Suprapubic skin (tissue), 3 donors: ENCODE results near the gene DRC1.

Experiments used
- CTCF ChIP-seq, 2 donors: fragments of 200-600 bp in 1 of 2; fragments of 450-650 bp in 1 of 2; sonication (generic) in 1 of 2; IDR thresholded peaks; one replicate each; pipeline ENCODE4 v1.5.1; 2016 to 2019; ENCODE audit warnings: antibody characterized with exemption in 2 of 2, mild to moderate bottlenecking in 1 of 2, moderate library complexity in 1 of 2
- POLR2A ChIP-seq, 2 donors: fragments of 450-650 bp; IDR thresholded peaks; one replicate each; pipeline ENCODE4 v1.6.1; 2017; ENCODE audit warnings: antibody characterized with exemption in 2 of 2, mild to moderate bottlenecking in 2 of 2, moderate library complexity in 2 of 2

GRCh38 chr2:26494891-26495290 is 93.2 kb downstream of the DRC1 start:
- TF ChIP-seq CTCF (IDR thresholded peaks at IDR 0.05) (no peak), POLR2A (IDR thresholded peaks at IDR 0.05) (no peak)
